Measurements from ENCODE around the gene DZIP1L.

DNA sequence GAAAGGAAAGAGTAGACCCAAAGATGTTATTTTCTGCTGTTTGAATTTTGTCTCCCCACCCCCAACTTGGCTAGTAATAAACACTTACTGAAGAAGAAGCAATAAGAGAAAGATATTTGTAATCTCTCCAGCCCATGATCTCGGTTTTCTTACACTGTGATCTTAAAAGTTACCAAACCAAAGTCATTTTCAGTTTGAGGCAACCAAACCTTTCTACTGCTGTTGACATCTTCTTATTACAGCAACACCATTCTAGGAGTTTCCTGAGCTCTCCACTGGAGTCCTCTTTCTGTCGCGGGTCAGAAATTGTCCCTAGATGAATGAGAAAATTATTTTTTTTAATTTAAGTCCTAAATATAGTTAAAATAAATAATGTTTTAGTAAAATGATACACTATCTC lies 83.9 kb downstream of the DZIP1L start:
- no peak for TF ChIP-seq MYC (IDR thresholded peaks at IDR 0.05; ENCODE audit: low read depth, low read length)
- TF ChIP-seq, protein P1, sequence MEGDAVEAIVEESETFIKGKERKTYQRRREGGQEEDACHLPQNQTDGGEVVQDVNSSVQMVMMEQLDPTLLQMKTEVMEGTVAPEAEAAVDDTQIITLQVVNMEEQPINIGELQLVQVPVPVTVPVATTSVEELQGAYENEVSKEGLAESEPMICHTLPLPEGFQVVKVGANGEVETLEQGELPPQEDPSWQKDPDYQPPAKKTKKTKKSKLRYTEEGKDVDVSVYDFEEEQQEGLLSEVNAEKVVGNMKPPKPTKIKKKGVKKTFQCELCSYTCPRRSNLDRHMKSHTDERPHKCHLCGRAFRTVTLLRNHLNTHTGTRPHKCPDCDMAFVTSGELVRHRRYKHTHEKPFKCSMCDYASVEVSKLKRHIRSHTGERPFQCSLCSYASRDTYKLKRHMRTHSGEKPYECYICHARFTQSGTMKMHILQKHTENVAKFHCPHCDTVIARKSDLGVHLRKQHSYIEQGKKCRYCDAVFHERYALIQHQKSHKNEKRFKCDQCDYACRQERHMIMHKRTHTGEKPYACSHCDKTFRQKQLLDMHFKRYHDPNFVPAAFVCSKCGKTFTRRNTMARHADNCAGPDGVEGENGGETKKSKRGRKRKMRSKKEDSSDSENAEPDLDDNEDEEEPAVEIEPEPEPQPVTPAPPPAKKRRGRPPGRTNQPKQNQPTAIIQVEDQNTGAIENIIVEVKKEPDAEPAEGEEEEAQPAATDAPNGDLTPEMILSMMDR (IDR thresholded peaks at IDR 0.05; ENCODE audit: low read depth, low read length) = no peak
